NCI-H446 (cell line): ENCODE results near the gene LAPTM5.
A peak's percentile ranks its signal among the peaks of the same experiment; 100 is the strongest.

Experiments used
- DNase-seq, 2 experiments: peaks; one replicate each; lab custom pipeline; 2025; lab: John Stamatoyannopoulos, UW

LAPTM5 gene

GRCh38 chr1:30755746-30756145 lies 1.8 kb downstream of the LAPTM5 start:
- no peak for DNase-seq

- no peak for DNase-seq
Observed at GRCh38 chr1:30755334-30755733, 2.2 kb downstream of the LAPTM5 start.

- DNase-seq: no peak
Observed at GRCh38 chr1:30754684-30755171, 2.8 kb downstream of the LAPTM5 start.

GRCh38 chr1:30753660-30754123 lies 3.9 kb downstream of the LAPTM5 start:
- no peak for DNase-seq

GRCh38 chr1:30753118-30753517 lies 4.5 kb downstream of the LAPTM5 start:
- no peak for DNase-seq

GRCh38 chr1:30752651-30752908 lies 5.0 kb downstream of the LAPTM5 start:
- no peak for DNase-seq

- DNase-seq: no peak
Observed at GRCh38 chr1:30751830-30752650, 5.5 kb downstream of the LAPTM5 start.

GRCh38 chr1:30750731-30751291 lies 6.8 kb downstream of the LAPTM5 start:
- DNase-seq: no peak

GRCh38 chr1:30749691-30750583 lies 7.6 kb downstream of the LAPTM5 start:
- DNase-seq: no peak

- no peak for DNase-seq
Observed at GRCh38 chr1:30748699-30749401, 8.7 kb downstream of the LAPTM5 start.

- peak; percentile 52 to 71 for DNase-seq
Observed at GRCh38 chr1:30748098-30748698, 9.4 kb downstream of the LAPTM5 start.

GRCh38 chr1:30747033-30748008 lies 10.3 kb downstream of the LAPTM5 start:
- DNase-seq: no peak

- DNase-seq: no peak
Observed at GRCh38 chr1:30746212-30747032, 11.2 kb downstream of the LAPTM5 start.

GRCh38 chr1:30745834-30746208 lies 11.8 kb downstream of the LAPTM5 start:
- no peak for DNase-seq

- no peak for DNase-seq
Observed at GRCh38 chr1:30745156-30745833, 12.3 kb downstream of the LAPTM5 start.

GRCh38 chr1:30744060-30744756 lies 13.4 kb downstream of the LAPTM5 start:
- no peak for DNase-seq

- DNase-seq: peak in 1 of 2 experiments; percentile 32
Observed at GRCh38 chr1:30743584-30744059, 14.0 kb downstream of the LAPTM5 start.

GRCh38 chr1:30742963-30743559 lies 14.5 kb downstream of the LAPTM5 start:
- DNase-seq: no peak
